Kidney (tissue), 14 donors: ENCODE measurements around the gene RRM2. TPM values are rescaled to one million over a fixed set of nuclear protein-coding genes. Genes with fewer than 3 reads are reported as not detected.
A peak's percentile ranks its signal among the peaks of the same experiment; 100 is the strongest.

Experiments used
- DNase-seq, 5 donors: peaks; one replicate each; pipeline ENCODE4 v3.0.0-alpha.2; 2013 to 2020
- FAIRE-seq: peaks from 2 replicates; lab custom pipeline; 2012; peaks lifted over from hg19 to GRCh38; lab: Jason Lieb, UNC
- H3K27ac ChIP-seq, 2 donors: one replicate each; pipeline ENCODE4 v1.7.0; 2013; ENCODE audit warnings: low read depth in 2 of 2, low read length in 2 of 2, inconsistent platforms in 1 of 2
- H3K27me3 ChIP-seq: one replicate; pipeline ENCODE4 v1.7.1; 2013; ENCODE audit warnings: low read length, inconsistent platforms; ENCODE audit not compliant: control insufficient read depth, insufficient read depth
- H3K36me3 ChIP-seq, 3 donors: one replicate each; pipeline versions ENCODE4 v1.7.0 to v1.7.1; 2013; ENCODE audit warnings: low read length in 3 of 3, control low read depth in 1 of 3, inconsistent platforms in 1 of 3; ENCODE audit not compliant: insufficient read depth in 3 of 3, control insufficient read depth in 2 of 3
- H3K4me1 ChIP-seq, 3 donors: one replicate each; pipeline versions ENCODE4 v1.7.0 to v1.7.1; 2013; ENCODE audit warnings: low read length in 3 of 3, inconsistent platforms in 1 of 3, low read depth in 1 of 3; ENCODE audit not compliant: control insufficient read depth in 2 of 3, insufficient read depth in 2 of 3
- H3K4me3 ChIP-seq, 3 donors: one replicate each; pipeline versions ENCODE4 v1.7.0 to v1.8.1; 2013; ENCODE audit warnings: low read length in 3 of 3, control low read depth in 1 of 3, inconsistent platforms in 1 of 3
- H3K9ac ChIP-seq, 3 donors: one replicate each; pipeline versions ENCODE4 v1.7.0 to v1.7.1; 2013; ENCODE audit warnings: low read length in 3 of 3, control low read depth in 1 of 3, inconsistent platforms in 1 of 3
- H3K9me3 ChIP-seq, 3 donors: one replicate each; pipeline versions ENCODE4 v1.7.0 to v1.7.1; 2013; ENCODE audit warnings: low read length in 3 of 3, control low read depth in 1 of 3, inconsistent platforms in 1 of 3; ENCODE audit not compliant: control insufficient read depth in 2 of 3, insufficient read depth in 1 of 3
- CTCF ChIP-seq: IDR thresholded peaks from 3 replicates; pipeline ENCODE4 v1.5.1; 2012; ENCODE audit warnings: mild to moderate bottlenecking, moderate library complexity, borderline replicate concordance; ENCODE audit not compliant: insufficient read depth; ENCODE audit errors: extremely low read depth
- intact Hi-C: fragments of 100-400 bp; cut with DNase I; formaldehyde crosslinking; loops from one replicate; pipeline ENCODE4 v1.11.1; 2022
- polyA plus RNA-seq: library from polyadenylated mRNA; stranded (reverse); fragments of 350-450 nt; fragmentation: Illumina TruSeq; extraction: RNeasy Lipid Tissue Mini Kit (QIAGEN cat#74804); gene quantifications from one replicate; pipeline ENCODE4 v1.2.3, GENCODE V29; 2014; ENCODE audit warnings: low read depth, low replicate concordance; ENCODE audit not compliant: insufficient read depth
- total RNA-seq: library from RNA; stranded (reverse); fragmentation: NEBNext Ultra II Directional; extraction: Animal tissue kit (Norgen Biotek cat#: 25700); gene quantifications from one replicate; pipeline ENCODE4 v1.2.1, GENCODE V29; 2021
- donor health status: control.
- donor health status: control.
- donor health status: control.
- donor health status: control.
- donor health status: control.
- donor health status: DM: yes; HTN: yes; CAD: no.
- donor health status: Normal renal cell carcinoma (clear cell type).

The RRM2 gene
- total and polyA plus RNA-seq, 2 donors from 2014 or later = 3.6 to 5.5 TPM

GRCh38 chr2:10078001-10078400 is 44.5 kb upstream of the RRM2 start:
- FAIRE-seq (no peak), DNase-seq (peak in 1 of 5 donors; percentile 37)
- H3K4me3 ChIP-seq = peak overlapping the region; percentile 73 to 92 (median 80)
- peaks cover 0 to 28% (median 23%) of the 10 kb centered on the region in 3 donors for H3K4me1 ChIP-seq
- no peaks in the 10 kb centered on the region for H3K27me3 ChIP-seq
- H3K27ac ChIP-seq = peak overlapping the region; percentile 94 to 96
- no peak for TF ChIP-seq CTCF
- no peaks in the 10 kb centered on the region for H3K9me3 ChIP-seq
- peak overlapping the region; percentile 2 to 77 (median 53) for H3K9ac ChIP-seq
- intact Hi-C loops = loop anchor here (10.0 kb wide), 1 partner anchor 357 kb away; no protein-coding TSS in a partner anchor
- H3K36me3 ChIP-seq = peaks cover 0 to 4% (median 0%) of the 10 kb centered on the region in 3 donors

GRCh38 chr2:10078704-10079265 is 43.8 kb upstream of the RRM2 start:
- H3K27ac ChIP-seq = peak overlapping the region; percentile 94 to 96
- peaks cover 3% of the 10 kb centered on the region for H3K27me3 ChIP-seq

GRCh38 chr2:10079266-10079869 is 43.2 kb upstream of the RRM2 start:
- FAIRE-seq (no peak), DNase-seq (peak in 4 of 5 donors; percentile 54 to 85 (median 78))
- peak overlapping the region; percentile 94 to 96 for H3K27ac ChIP-seq
- intact Hi-C loops = loop anchor here (10.0 kb wide), 1 partner anchor 355 kb away; no protein-coding TSS in a partner anchor
- peaks cover 3% of the 10 kb centered on the region for H3K27me3 ChIP-seq
- peak overlapping the region; percentile 53 to 77 (median 73) for H3K9ac ChIP-seq
- H3K4me3 ChIP-seq = peak overlapping the region; percentile 73 to 92 (median 80)
- H3K9me3 ChIP-seq = no peaks in the 10 kb centered on the region
- no peak for TF ChIP-seq CTCF
- H3K4me1 ChIP-seq = peaks cover 6 to 29% (median 22%) of the 10 kb centered on the region in 3 donors
- peaks cover 0 to 4% (median 0%) of the 10 kb centered on the region in 3 donors for H3K36me3 ChIP-seq

More at GRCh38 chr2:10078704-10079265, 43.8 kb upstream of the RRM2 start:
- Histone ChIP-seq H3K4me1 (peaks cover 5 to 24% (median 22%) of the 10 kb centered on the region in 3 donors), H3K36me3 (peaks cover 0 to 4% (median 0%) of the 10 kb centered on the region in 3 donors), H3K9ac (peak overlapping the region; percentile 53 to 77 (median 73)), H3K9me3 (no peaks in the 10 kb centered on the region), H3K4me3 (peak overlapping the region; percentile 73 to 92 (median 80))
- intact Hi-C loops = loop anchor here (10.0 kb wide), 1 partner anchor 356 kb away; no protein-coding TSS in a partner anchor
- FAIRE-seq (no peak), DNase-seq (peak in 1 of 5 donors; percentile 84)
- no peak for TF ChIP-seq CTCF
